IMR-90 (cell line): ENCODE measurements around the gene MOB2. TPM values are rescaled to one million over a fixed set of nuclear protein-coding genes. Genes with fewer than 3 reads are reported as not detected.

Experiments used
- ATAC-seq: fragments of 200-7000 bp; cut with Tn5 transposase; 2 replicates; pipeline ENCODE4 v1.9.1; 2020; ENCODE audit warnings: low read depth, mild to moderate bottlenecking, moderate library complexity
- BruUV-seq: library from RNA; stranded (reverse); fragments of 400-500 nt; replicated peaks from 2 replicates; lab custom pipeline; 2021; lab: Mats Ljungman, UMichigan
- CTCF ChIA-PET: fragments of 300-600 bp; formaldehyde crosslinking; extraction: SDS; loops from one replicate; lab custom pipeline; 2021; ENCODE audit warnings: antibody characterized with exemption; lab: Yijun Ruan, JAX
- POLR2A ChIA-PET: fragments of 300-600 bp; sonication (Branson Sonifier 250); formaldehyde crosslinking; loops from one replicate; lab custom pipeline; 2022; ENCODE audit warnings: antibody characterized with exemption; ENCODE audit not compliant: unreplicated experiment; lab: Charles Lee
- DNase-seq: peaks from one replicate; pipeline ENCODE4 v3.0.0; 2013
- H2AFZ ChIP-seq: replicated peaks from 2 replicates; pipeline ENCODE3; 2013; ENCODE audit warnings: low read length, mild to moderate bottlenecking; ENCODE audit not compliant: poor library complexity
- H2AK5ac ChIP-seq: 2 replicates; pipeline ENCODE4 v1.6.1; 2013; ENCODE audit warnings: low read depth, low read length, inconsistent platforms
- H2AK9ac ChIP-seq: replicated peaks from 2 replicates; pipeline ENCODE3; 2013; ENCODE audit warnings: mild to moderate bottlenecking, low read depth, low read length, moderate library complexity; ENCODE audit not compliant: poor library complexity
- H2BK120ac ChIP-seq: 2 replicates; pipeline ENCODE4 v1.6.1; 2013; ENCODE audit warnings: low read depth, low read length, inconsistent platforms
- H2BK15ac ChIP-seq: 3 replicates; pipeline ENCODE4 v1.6.1; 2013; ENCODE audit warnings: low read depth, low read length, inconsistent platforms
- H2BK20ac ChIP-seq: 2 replicates; pipeline ENCODE4 v1.6.1; 2013; ENCODE audit warnings: low read depth, mild to moderate bottlenecking, inconsistent platforms, low read length, moderate library complexity
- H2BK5ac ChIP-seq: 2 replicates; pipeline ENCODE4 v1.6.1; 2013; ENCODE audit warnings: mild to moderate bottlenecking, low read depth, low read length, inconsistent platforms; ENCODE audit not compliant: poor library complexity, severe bottlenecking
- H3K14ac ChIP-seq: replicated peaks from 2 replicates; pipeline ENCODE4 v1.6.1; 2013; ENCODE audit warnings: low read depth, low read length, inconsistent platforms
- H3K18ac ChIP-seq: 2 replicates; pipeline ENCODE4 v1.6.1; 2013; ENCODE audit warnings: low read depth, low read length, control low read depth
- H3K23ac ChIP-seq: 2 replicates; pipeline ENCODE4 v1.6.1; 2013; ENCODE audit warnings: low read depth, low read length, inconsistent platforms
- H3K27ac ChIP-seq: 2 replicates; pipeline ENCODE4 v1.5.1; 2013; ENCODE audit warnings: mild to moderate bottlenecking, control low read depth, low read length; ENCODE audit not compliant: insufficient read depth
- H3K27me3 ChIP-seq: 2 replicates; pipeline ENCODE4 v1.6.1; 2013; ENCODE audit warnings: low read length; ENCODE audit not compliant: control insufficient read depth, insufficient read depth
- H3K36me3 ChIP-seq: 2 replicates; pipeline ENCODE4 v1.6.1; 2013; ENCODE audit warnings: low read length, mixed read lengths; ENCODE audit not compliant: control insufficient read depth, insufficient read depth
- H3K4ac ChIP-seq: 2 replicates; pipeline ENCODE4 v1.6.1; 2013; ENCODE audit warnings: low read depth, low read length, inconsistent platforms
- H3K4me1 ChIP-seq: 2 replicates; pipeline ENCODE4 v1.6.1; 2013; ENCODE audit warnings: low read length, mixed read lengths; ENCODE audit not compliant: control insufficient read depth, insufficient read depth
- H3K4me2 ChIP-seq: 2 replicates; pipeline ENCODE4 v1.6.1; 2013; ENCODE audit warnings: low read depth, mild to moderate bottlenecking, control low read depth, low read length, moderate library complexity
- H3K4me3 ChIP-seq: 2 replicates; pipeline ENCODE4 v1.5.1; 2013; ENCODE audit warnings: low read depth, mild to moderate bottlenecking, control low read depth, low read length, moderate library complexity; ENCODE audit not compliant: insufficient read depth
- H3K56ac ChIP-seq: 2 replicates; pipeline ENCODE4 v1.6.1; 2013; ENCODE audit warnings: low read length, inconsistent platforms; ENCODE audit not compliant: insufficient read depth; ENCODE audit errors: extremely low read depth
- H3K79me1 ChIP-seq, 2 experiments: 2 replicates each; pipeline ENCODE4 v1.6.1; 2013; ENCODE audit warnings: low read length in 2 of 2, inconsistent platforms in 1 of 2, low read depth in 1 of 2
- H3K9ac ChIP-seq: 2 replicates; pipeline ENCODE4 v1.6.1; 2013; ENCODE audit warnings: low read depth, low read length, control low read depth
- H3K9me1 ChIP-seq: 2 replicates; pipeline ENCODE4 v1.6.1; 2013; ENCODE audit warnings: low read length, inconsistent platforms; ENCODE audit not compliant: insufficient read depth
- H3K9me3 ChIP-seq: 2 replicates; pipeline ENCODE4 v1.6.1; 2013; ENCODE audit warnings: low read length; ENCODE audit not compliant: control insufficient read depth, insufficient read depth
- H4K20me1 ChIP-seq: 2 replicates; pipeline ENCODE4 v1.6.1; 2013; ENCODE audit warnings: low read length, inconsistent platforms; ENCODE audit not compliant: insufficient read depth
- H4K5ac ChIP-seq: 2 replicates; pipeline ENCODE4 v1.6.1; 2013; ENCODE audit warnings: mild to moderate bottlenecking, low read depth, low read length, control low read depth
- H4K8ac ChIP-seq, 2 experiments: 2 replicates each; pipeline ENCODE4 v1.6.1; 2013; ENCODE audit warnings: low read depth in 2 of 2, low read length in 2 of 2, control low read depth in 1 of 2, inconsistent platforms in 1 of 2
- H4K91ac ChIP-seq: 2 replicates; pipeline ENCODE4 v1.6.1; 2013; ENCODE audit warnings: low read depth, low read length, inconsistent platforms; ENCODE audit not compliant: insufficient read depth
- BHLHE40 ChIP-seq: fragments of 150-350 bp; IDR thresholded peaks from 2 replicates; pipeline ENCODE4 v1.6.1; 2016; ENCODE audit warnings: mild to moderate bottlenecking, low read depth, low read length
- CEBPB ChIP-seq: IDR thresholded peaks from 2 replicates; pipeline ENCODE4 v1.6.1; 2012; ENCODE audit warnings: low read depth, low read length, improper control_type of control experiment
- CHD1 ChIP-seq: IDR thresholded peaks from 2 replicates; pipeline ENCODE4 v1.6.1; 2012; ENCODE audit warnings: low read depth, low read length, improper control_type of control experiment
- FOS ChIP-seq: fragments of 150-350 bp; IDR thresholded peaks from 2 replicates; pipeline ENCODE4 v1.6.1; 2016; ENCODE audit warnings: low read depth, low read length
- MAFK ChIP-seq: IDR thresholded peaks from 2 replicates; pipeline ENCODE4 v1.6.1; 2012; ENCODE audit warnings: low read depth, low read length, improper control_type of control experiment
- MAZ ChIP-seq: IDR thresholded peaks from 2 replicates; pipeline ENCODE4 v1.6.1; 2012; ENCODE audit warnings: low read depth, mild to moderate bottlenecking, low read length, improper control_type of control experiment, moderate library complexity, borderline replicate concordance
- MXI1 ChIP-seq: IDR thresholded peaks from 2 replicates; pipeline ENCODE4 v1.6.1; 2012; ENCODE audit warnings: low read depth, mild to moderate bottlenecking, low read length, moderate library complexity, borderline replicate concordance
- NFE2L2 ChIP-seq: fragments of 150-350 bp; IDR thresholded peaks from 2 replicates; pipeline ENCODE4 v1.6.1; 2016; ENCODE audit warnings: low read depth, mild to moderate bottlenecking, low read length
- POLR2A ChIP-seq: IDR thresholded peaks from 2 replicates; pipeline ENCODE4 v1.6.1; 2012; ENCODE audit warnings: mild to moderate bottlenecking, low read depth, low read length
- RAD21 ChIP-seq: IDR thresholded peaks from 2 replicates; pipeline ENCODE4 v1.6.1; 2012; ENCODE audit warnings: low read length, improper control_type of control experiment
- RCOR1 ChIP-seq: IDR thresholded peaks from 2 replicates; pipeline ENCODE4 v1.6.1; 2012; ENCODE audit warnings: mild to moderate bottlenecking, low read length, improper control_type of control experiment; ENCODE audit not compliant: insufficient replicate concordance
- RFX5 ChIP-seq: IDR thresholded peaks from 2 replicates; pipeline ENCODE4 v1.8.0; 2012; ENCODE audit warnings: low read depth, mild to moderate bottlenecking, low read length, moderate library complexity
- WGBS, 2 experiments: methylation state at CpG; one replicate each; pipeline versions ENCODE4 v1.1.5 to v1.1.7; 2013; ENCODE audit warnings: missing lambda C conversion rate in 2 of 2; ENCODE audit not compliant: insufficient read length in 1 of 2; ENCODE audit errors: extremely low coverage in 2 of 2; 5-methylcytosine and 5-hydroxymethylcytosine counted together
- dilution Hi-C: fragments of 300-500 bp; cut with HindIII; formaldehyde crosslinking; loops from one replicate; pipeline ENCODE4 v1.14.3; 2018; ENCODE audit warnings: low sequenced_read_pairs; ENCODE audit not compliant: unreplicated experiment
- in situ Hi-C: fragments of 300-500 bp; cut with MboI; formaldehyde crosslinking; loops from 3 replicates; pipeline ENCODE4 v1.14.3; 2019; ENCODE audit warnings: low sequenced_read_pairs, inconsistent platforms, mixed read lengths
- intact Hi-C: fragments of 100-400 bp; cut with micrococcal nuclease; formaldehyde crosslinking; loops from 2 replicates; pipeline ENCODE4 v1.10.0; 2022
- polyA plus RNA-seq, 3 experiments: library from polyadenylated mRNA; depleted of rRNA; stranded (reverse); fragments of >200 nt; gene quantifications; 2 replicates each; pipeline ENCODE4 v1.2.3, GENCODE V29; 2012; ENCODE audit warnings: low replicate concordance in 1 of 3
- total RNA-seq: library from RNA; depleted of rRNA; stranded (reverse); fragments of >200 nt; gene quantifications from 2 replicates; pipeline ENCODE4 v1.2.3, GENCODE V29; 2012
- TF ChIP-seq, protein P1 (sequence below): fragments of 150-350 bp; IDR thresholded peaks from 2 replicates; pipeline ENCODE4 v1.6.1; 2016; ENCODE audit warnings: low read depth, mild to moderate bottlenecking, low read length, moderate library complexity, borderline replicate concordance
- TF ChIP-seq, protein P2 (sequence below): conservative IDR thresholded peaks from 2 replicates; pipeline ENCODE4 v1.5.1; 2012; ENCODE audit warnings: mild to moderate bottlenecking, low read depth, low read length, improper control_type of control experiment
- TF ChIP-seq, protein P3 (sequence below): fragments of 150-350 bp; IDR thresholded peaks from 2 replicates; pipeline ENCODE4 v1.6.1; 2017; ENCODE audit warnings: mild to moderate bottlenecking, antibody characterized with exemption, low read length, low read depth

The MOB2 gene
- total and polyA plus RNA-seq, 2 of the 4 experiments (the other 2 are of a cell fraction) = 23.7 to 36.2 TPM

DNA sequence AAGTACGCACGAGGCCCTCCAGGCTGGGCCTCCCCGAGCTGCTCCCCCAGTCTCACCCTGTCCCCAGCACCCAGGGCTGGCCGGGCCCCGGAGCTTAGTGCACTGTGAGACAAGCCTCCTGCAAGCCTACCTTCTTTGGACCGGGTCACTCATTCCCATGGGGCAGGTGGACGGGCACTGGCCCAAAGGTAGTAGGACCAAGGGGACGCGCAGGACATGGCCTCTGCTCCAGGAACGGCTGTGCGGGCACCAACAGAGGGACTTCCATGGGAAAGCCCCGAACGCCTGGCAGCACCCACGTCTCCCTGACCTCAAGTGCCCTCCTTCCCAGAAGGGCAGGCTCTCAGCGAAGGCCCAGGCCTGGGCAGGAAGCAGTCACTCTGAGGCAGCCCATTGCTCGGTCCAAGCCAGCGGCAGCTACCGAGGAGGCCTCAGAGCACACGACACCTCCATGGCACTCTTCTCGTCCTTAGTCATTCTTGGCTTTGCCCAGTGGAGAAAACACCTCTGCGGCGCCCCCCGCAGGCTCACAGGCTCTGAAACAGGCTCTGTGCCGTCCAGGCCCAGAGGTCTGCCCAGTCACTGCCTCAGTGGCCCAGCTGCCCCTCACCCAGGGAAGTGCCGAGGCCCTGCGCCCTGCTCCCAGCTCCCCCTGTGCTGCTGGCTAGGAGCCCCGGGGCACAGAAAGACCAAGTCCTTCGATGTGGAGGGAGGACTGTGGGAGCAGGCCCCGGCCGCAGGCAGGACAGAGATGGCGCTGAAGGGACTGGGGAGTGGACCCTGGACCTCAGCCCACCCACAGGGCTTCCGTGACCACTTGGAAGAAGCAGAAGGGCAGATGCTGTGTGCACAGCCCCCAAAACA is 3.8 kb downstream of the MOB2 start:
- H3K4me2 ChIP-seq = no peak overlapping the region
- H2BK15ac ChIP-seq = no peak overlapping the region
- no peak overlapping the region for H3K4me3 ChIP-seq
- H4K8ac ChIP-seq = no peak overlapping the region
- no peak overlapping the region for H2AFZ ChIP-seq
- H3K27me3 ChIP-seq = no peaks in the 10 kb centered on the region
- no peak overlapping the region for H2AK5ac ChIP-seq
- H3K56ac ChIP-seq = no peak overlapping the region
- no peak for TF ChIP-seq MAZ
- TF ChIP-seq CHD1 = no peak
- TF ChIP-seq BHLHE40 = no peak
- TF ChIP-seq NFE2L2 = no peak
- TF ChIP-seq RAD21 = no peak
- TF ChIP-seq MXI1 = no peak
- no peak for TF ChIP-seq RFX5
- TF ChIP-seq POLR2A = no peak
- TF ChIP-seq, protein P1, sequence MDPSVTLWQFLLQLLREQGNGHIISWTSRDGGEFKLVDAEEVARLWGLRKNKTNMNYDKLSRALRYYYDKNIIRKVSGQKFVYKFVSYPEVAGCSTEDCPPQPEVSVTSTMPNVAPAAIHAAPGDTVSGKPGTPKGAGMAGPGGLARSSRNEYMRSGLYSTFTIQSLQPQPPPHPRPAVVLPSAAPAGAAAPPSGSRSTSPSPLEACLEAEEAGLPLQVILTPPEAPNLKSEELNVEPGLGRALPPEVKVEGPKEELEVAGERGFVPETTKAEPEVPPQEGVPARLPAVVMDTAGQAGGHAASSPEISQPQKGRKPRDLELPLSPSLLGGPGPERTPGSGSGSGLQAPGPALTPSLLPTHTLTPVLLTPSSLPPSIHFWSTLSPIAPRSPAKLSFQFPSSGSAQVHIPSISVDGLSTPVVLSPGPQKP = no peak
- TF ChIP-seq, protein P2, sequence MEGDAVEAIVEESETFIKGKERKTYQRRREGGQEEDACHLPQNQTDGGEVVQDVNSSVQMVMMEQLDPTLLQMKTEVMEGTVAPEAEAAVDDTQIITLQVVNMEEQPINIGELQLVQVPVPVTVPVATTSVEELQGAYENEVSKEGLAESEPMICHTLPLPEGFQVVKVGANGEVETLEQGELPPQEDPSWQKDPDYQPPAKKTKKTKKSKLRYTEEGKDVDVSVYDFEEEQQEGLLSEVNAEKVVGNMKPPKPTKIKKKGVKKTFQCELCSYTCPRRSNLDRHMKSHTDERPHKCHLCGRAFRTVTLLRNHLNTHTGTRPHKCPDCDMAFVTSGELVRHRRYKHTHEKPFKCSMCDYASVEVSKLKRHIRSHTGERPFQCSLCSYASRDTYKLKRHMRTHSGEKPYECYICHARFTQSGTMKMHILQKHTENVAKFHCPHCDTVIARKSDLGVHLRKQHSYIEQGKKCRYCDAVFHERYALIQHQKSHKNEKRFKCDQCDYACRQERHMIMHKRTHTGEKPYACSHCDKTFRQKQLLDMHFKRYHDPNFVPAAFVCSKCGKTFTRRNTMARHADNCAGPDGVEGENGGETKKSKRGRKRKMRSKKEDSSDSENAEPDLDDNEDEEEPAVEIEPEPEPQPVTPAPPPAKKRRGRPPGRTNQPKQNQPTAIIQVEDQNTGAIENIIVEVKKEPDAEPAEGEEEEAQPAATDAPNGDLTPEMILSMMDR = no peak
- TF ChIP-seq MAFK = no peak
- TF ChIP-seq CEBPB = no peak
- no peak for TF ChIP-seq RCOR1
- TF ChIP-seq, protein P3, sequence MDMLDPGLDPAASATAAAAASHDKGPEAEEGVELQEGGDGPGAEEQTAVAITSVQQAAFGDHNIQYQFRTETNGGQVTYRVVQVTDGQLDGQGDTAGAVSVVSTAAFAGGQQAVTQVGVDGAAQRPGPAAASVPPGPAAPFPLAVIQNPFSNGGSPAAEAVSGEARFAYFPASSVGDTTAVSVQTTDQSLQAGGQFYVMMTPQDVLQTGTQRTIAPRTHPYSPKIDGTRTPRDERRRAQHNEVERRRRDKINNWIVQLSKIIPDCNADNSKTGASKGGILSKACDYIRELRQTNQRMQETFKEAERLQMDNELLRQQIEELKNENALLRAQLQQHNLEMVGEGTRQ = no peak
- no peak for TF ChIP-seq FOS
- no peak overlapping the region for H3K27ac ChIP-seq
- DNase-seq (no peak), ATAC-seq (no peak)
- H3K9me3 ChIP-seq = no peaks in the 10 kb centered on the region
- peaks cover 9 to 46% of the 10 kb centered on the region in 2 experiments; a peak in 3 of 4 replicates for H3K79me1 ChIP-seq
- H3K9me1 ChIP-seq = peaks cover 3% of the 10 kb centered on the region; the same call in 1 of the 2 replicates
- in situ Hi-C loops = no loop called here
- ChIA-PET POLR2A (no interaction called here), CTCF (no interaction called here)
- H2BK120ac ChIP-seq = no peak overlapping the region
- dilution Hi-C loops = no loop called here
- intact Hi-C loops = no loop called here
- H2AK9ac ChIP-seq = no peak overlapping the region
- H4K91ac ChIP-seq = no peak overlapping the region
- H3K4ac ChIP-seq = no peak overlapping the region
- H3K23ac ChIP-seq = no peak overlapping the region
- no peak overlapping the region for H2BK5ac ChIP-seq
- peaks cover 71% of the 10 kb centered on the region for H4K20me1 ChIP-seq
- no peak overlapping the region for H4K5ac ChIP-seq
- 86% methylated on average over 9 of the region's 32 CpGs; no CpG with 5 or more reads in 1 of the 2 experiments for WGBS, 2 experiments
- H3K36me3 ChIP-seq = peaks cover 18% of the 10 kb centered on the region; the same call in 1 of the 2 replicates
- H3K4me1 ChIP-seq = peaks cover 4% of the 10 kb centered on the region; the same call in 1 of the 2 replicates
- no peak overlapping the region for H2BK20ac ChIP-seq
- H3K14ac ChIP-seq = no peak overlapping the region
- no peak overlapping the region for H3K9ac ChIP-seq
- BruUV-seq = no TSS peak
- H3K18ac ChIP-seq = no peak overlapping the region
